Subcutaneous adipose tissue (tissue), 4 donors: Measurements from ENCODE around the gene ZNF845. TPM values are rescaled to one million over a fixed set of nuclear protein-coding genes. Genes with fewer than 3 reads are reported as not detected.

Experiments used
- CTCF ChIP-seq: fragments of 450-650 bp; IDR thresholded peaks from one replicate; pipeline ENCODE4 v1.5.1; 2016; ENCODE audit warnings: low read depth, mild to moderate bottlenecking, control low read depth, antibody characterized with exemption, moderate library complexity
- total RNA-seq, 4 donors: library from RNA; depleted of rRNA; stranded (reverse); fragments of >200 nt; gene quantifications; one replicate each; pipeline ENCODE4 v1.1.0, GENCODE V29; 2016

The ZNF845 gene
- total RNA-seq, 4 donors from 2014 or later = 7.5 to 9.8 (median 8.4) TPM

GRCh38 chr19:53311897-53312296 lies 21.7 kb upstream of the ZNF845 start:
- TF ChIP-seq CTCF = no peak

GRCh38 chr19:53328967-53329366 lies 4.6 kb upstream of the ZNF845 start:
- TF ChIP-seq CTCF = no peak

GRCh38 chr19:53332484-53332883 lies 1.1 kb upstream of the ZNF845 start:
- no peak for TF ChIP-seq CTCF

GRCh38 chr19:53333066-53333462 lies 485 bp upstream of the ZNF845 start:
- TF ChIP-seq CTCF = no peak

GRCh38 chr19:53355739-53356138 lies 22.2 kb downstream of the ZNF845 start:
- TF ChIP-seq CTCF = no peak

- no peak for TF ChIP-seq CTCF
These were observed 24.5 kb downstream of the ZNF845 start for GRCh38 chr19:53357821-53358581.

- TF ChIP-seq CTCF = no peak
These were observed 31.8 kb downstream of the ZNF845 start, which contains the start of gene ZNF525 for GRCh38 chr19:53365134-53365898. Gene ZNF525, plus strand, starts transcription at chr19:53365705. Its CDS starts 6,577 bp downstream, at chr19:53372282.
